NOMO-1 (cell line): ENCODE results near the gene ZFY.
"Not testable (repeated sequence)": the region's sequence is repeated elsewhere in the genome, so short reads cannot be mapped to it uniquely, and the experiment has no call there.

ENCODE experiments used
- DNase-seq, 2 experiments: peaks; one replicate each; lab custom pipeline; 2025; ENCODE audit not compliant: unreplicated experiment in 2 of 2; lab: John Stamatoyannopoulos, UW

Gene ZFY

GRCh38 chrY:2972708-2973107 is 37.5 kb downstream of the ZFY start:
- no peak for DNase-seq

GRCh38 chrY:2973110-2973751 is 38.0 kb downstream of the ZFY start:
- DNase-seq: no peak

- no peak for DNase-seq
Observed at GRCh38 chrY:2979283-2979682, 44.1 kb downstream of the ZFY start.

- no peak for DNase-seq
Observed at GRCh38 chrY:2984491-2984890, 49.3 kb downstream of the ZFY start.

- not testable (repeated sequence) for DNase-seq
Observed at GRCh38 chrY:2987178-2987577, 52.0 kb downstream of the ZFY start.

- not testable (repeated sequence) for DNase-seq
Observed at GRCh38 chrY:2997369-2997768, 62.2 kb downstream of the ZFY start.

GRCh38 chrY:3002190-3002589 is 67.0 kb downstream of the ZFY start:
- DNase-seq: no peak

- DNase-seq: no peak
Observed at GRCh38 chrY:3002680-3003515, 67.7 kb downstream of the ZFY start.

- no peak for DNase-seq
Observed at GRCh38 chrY:3003516-3003830, 68.3 kb downstream of the ZFY start.

- no peak for DNase-seq
Observed at GRCh38 chrY:3003846-3004245, 68.7 kb downstream of the ZFY start.

- not testable (repeated sequence) for DNase-seq
Observed at GRCh38 chrY:3006031-3006430, 70.8 kb downstream of the ZFY start.

- DNase-seq: no peak
Observed at GRCh38 chrY:3007967-3008366, 72.8 kb downstream of the ZFY start.

- no peak for DNase-seq
Observed at GRCh38 chrY:3012226-3012625, 77.0 kb downstream of the ZFY start.

GRCh38 chrY:3016594-3016993 is 81.4 kb downstream of the ZFY start:
- DNase-seq: no peak

GRCh38 chrY:3018546-3018945 is 83.4 kb downstream of the ZFY start:
- no peak for DNase-seq

- DNase-seq: no peak
Observed at GRCh38 chrY:3019584-3019983, 84.4 kb downstream of the ZFY start.

GRCh38 chrY:3021176-3021575 is 86.0 kb downstream of the ZFY start:
- no peak for DNase-seq

GRCh38 chrY:3023606-3024005 is 88.4 kb downstream of the ZFY start:
- no peak for DNase-seq

- no peak for DNase-seq
Observed at GRCh38 chrY:3025357-3025756, 90.2 kb downstream of the ZFY start.
